OCI-LY1 (cell line): ENCODE results near the gene CTTNBP2.

Experiments
- EZH2 ChIP-seq: fragments of 200-600 bp; sonication (generic), shearing (Covaris generic); IDR thresholded peaks from 2 replicates; pipeline ENCODE4 v1.8.0; 2017; ENCODE audit warnings: borderline replicate concordance, mixed run types, mild to moderate bottlenecking, antibody characterized with exemption, low read length, moderate library complexity, mixed read lengths
- TF ChIP-seq, protein P1 (sequence below): fragments of 200-600 bp; sonication (generic), shearing (Covaris generic); IDR thresholded peaks from 2 replicates; pipeline ENCODE4 v1.5.1; 2017; ENCODE audit warnings: mild to moderate bottlenecking, antibody characterized with exemption, low read length, moderate library complexity, mixed read lengths

DNA sequence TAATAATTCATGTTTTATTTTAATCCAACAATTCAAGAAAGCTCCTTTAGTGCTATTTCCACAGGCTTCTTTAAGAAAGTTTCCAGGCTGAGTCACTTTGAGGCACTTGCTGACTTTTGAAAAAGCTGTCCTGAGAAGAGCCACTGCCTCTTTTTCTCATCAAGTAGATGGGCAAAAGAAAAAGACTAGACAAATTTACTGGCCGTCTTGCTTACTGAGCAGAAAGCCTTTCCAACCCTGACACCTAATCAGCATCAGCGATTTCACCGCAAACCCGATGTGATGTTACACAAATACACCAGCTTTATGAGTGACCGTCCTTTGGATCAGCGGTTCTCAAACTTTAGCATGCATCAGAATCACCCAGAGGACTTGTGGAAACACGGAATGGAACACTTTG is 24.3 kb downstream of the CTTNBP2 start:
- TF ChIP-seq, protein P1, sequence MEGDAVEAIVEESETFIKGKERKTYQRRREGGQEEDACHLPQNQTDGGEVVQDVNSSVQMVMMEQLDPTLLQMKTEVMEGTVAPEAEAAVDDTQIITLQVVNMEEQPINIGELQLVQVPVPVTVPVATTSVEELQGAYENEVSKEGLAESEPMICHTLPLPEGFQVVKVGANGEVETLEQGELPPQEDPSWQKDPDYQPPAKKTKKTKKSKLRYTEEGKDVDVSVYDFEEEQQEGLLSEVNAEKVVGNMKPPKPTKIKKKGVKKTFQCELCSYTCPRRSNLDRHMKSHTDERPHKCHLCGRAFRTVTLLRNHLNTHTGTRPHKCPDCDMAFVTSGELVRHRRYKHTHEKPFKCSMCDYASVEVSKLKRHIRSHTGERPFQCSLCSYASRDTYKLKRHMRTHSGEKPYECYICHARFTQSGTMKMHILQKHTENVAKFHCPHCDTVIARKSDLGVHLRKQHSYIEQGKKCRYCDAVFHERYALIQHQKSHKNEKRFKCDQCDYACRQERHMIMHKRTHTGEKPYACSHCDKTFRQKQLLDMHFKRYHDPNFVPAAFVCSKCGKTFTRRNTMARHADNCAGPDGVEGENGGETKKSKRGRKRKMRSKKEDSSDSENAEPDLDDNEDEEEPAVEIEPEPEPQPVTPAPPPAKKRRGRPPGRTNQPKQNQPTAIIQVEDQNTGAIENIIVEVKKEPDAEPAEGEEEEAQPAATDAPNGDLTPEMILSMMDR = no peak
- no peak for TF ChIP-seq EZH2
